ENCODE results near the gene PLPPR2.

DNA sequence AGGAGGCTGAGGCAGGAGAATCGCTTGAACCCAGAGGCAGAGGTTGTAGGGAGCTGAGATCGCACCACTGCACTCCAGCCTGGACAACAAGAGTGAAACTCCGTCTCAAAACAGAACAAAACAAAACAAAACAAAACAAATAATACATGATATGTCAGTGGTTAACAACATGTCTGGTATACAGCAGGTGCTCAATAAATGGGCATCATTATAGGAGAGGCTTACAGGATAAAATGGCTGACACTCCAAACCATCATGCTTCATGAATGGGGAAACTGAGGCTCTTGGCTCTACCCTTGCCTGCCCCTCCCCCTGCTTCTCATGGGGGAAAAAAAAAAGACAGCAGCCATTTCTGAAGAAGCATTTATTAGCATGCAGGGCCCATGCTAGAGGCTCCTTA lies 12.8 kb upstream of the PLPPR2 start:
- TF ChIP-seq CTCF (IDR thresholded peaks at IDR 0.05), result no peak
- no peak for TF ChIP-seq ATF6 (CRISPR knock-in tag; IDR thresholded peaks at IDR 0.05)
- TF ChIP-seq NR1H2 (CRISPR knock-in tag; IDR thresholded peaks at IDR 0.05), result no peak
- TF ChIP-seq ZNF263 (CRISPR knock-in tag; IDR thresholded peaks at IDR 0.05; ENCODE audit: low read depth), result no peak
- no peak for TF ChIP-seq ZNF281 (CRISPR knock-in tag; IDR thresholded peaks at IDR 0.05)
- TF ChIP-seq, protein P1, sequence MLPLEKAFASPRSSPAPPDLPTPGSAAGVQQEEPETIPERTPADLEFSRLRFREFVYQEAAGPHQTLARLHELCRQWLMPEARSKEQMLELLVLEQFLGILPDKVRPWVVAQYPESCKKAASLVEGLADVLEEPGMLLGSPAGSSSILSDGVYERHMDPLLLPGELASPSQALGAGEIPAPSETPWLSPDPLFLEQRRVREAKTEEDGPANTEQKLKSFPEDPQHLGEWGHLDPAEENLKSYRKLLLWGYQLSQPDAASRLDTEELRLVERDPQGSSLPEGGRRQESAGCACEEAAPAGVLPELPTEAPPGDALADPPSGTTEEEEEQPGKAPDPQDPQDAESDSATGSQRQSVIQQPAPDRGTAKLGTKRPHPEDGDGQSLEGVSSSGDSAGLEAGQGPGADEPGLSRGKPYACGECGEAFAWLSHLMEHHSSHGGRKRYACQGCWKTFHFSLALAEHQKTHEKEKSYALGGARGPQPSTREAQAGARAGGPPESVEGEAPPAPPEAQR (CRISPR knock-in tag; IDR thresholded peaks at IDR 0.05), result no peak
- no peak for TF ChIP-seq GTF2I (CRISPR knock-in tag; conservative IDR thresholded peaks at IDR 0.05)
- TF ChIP-seq, protein P2, sequence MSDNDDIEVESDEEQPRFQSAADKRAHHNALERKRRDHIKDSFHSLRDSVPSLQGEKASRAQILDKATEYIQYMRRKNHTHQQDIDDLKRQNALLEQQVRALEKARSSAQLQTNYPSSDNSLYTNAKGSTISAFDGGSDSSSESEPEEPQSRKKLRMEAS (CRISPR knock-in tag; IDR thresholded peaks at IDR 0.05), result no peak
- TF ChIP-seq USF1 (CRISPR knock-in tag; IDR thresholded peaks at IDR 0.05), result no peak
- no peak for TF ChIP-seq CREB1 (CRISPR knock-in tag; IDR thresholded peaks at IDR 0.05)
- no peak for TF ChIP-seq JUN (CRISPR knock-in tag; IDR thresholded peaks at IDR 0.05)
- no peak for TF ChIP-seq NFYB (CRISPR knock-in tag; conservative IDR thresholded peaks at IDR 0.05; ENCODE audit: low read depth)

Measured in WTC11 (cell line).